Superior temporal gyrus (tissue), 1 donor: ENCODE data around the gene COQ6.
"Not testable (repeated sequence)": the region's sequence is repeated elsewhere in the genome, so short reads cannot be mapped to it uniquely, and the experiment has no call there.

Experiments used
- DNase-seq: peaks from one replicate; pipeline ENCODE4 v3.0.0-alpha.2; 2016; ENCODE audit errors: extremely low spot score

The COQ6 gene

GRCh38 chr14:73949752-73950734, at the start of gene COQ6, which contains the start of gene FAM161B:
COQ6 (plus strand) TSS chr14:73950302; CDS start chr14:73950333, 31 bp downstream.
FAM161B (minus strand) TSS chr14:73950094; CDS start chr14:73950026, 68 bp downstream.
- peak; percentile 98 for DNase-seq

- DNase-seq = no peak
Measured at GRCh38 chr14:73903028-73903427, 47.1 kb upstream of the COQ6 start.

GRCh38 chr14:73909681-73910080, 40.4 kb upstream of the COQ6 start:
- DNase-seq = no peak

- DNase-seq = no peak
Measured at GRCh38 chr14:73913256-73913655, 36.8 kb upstream of the COQ6 start.

- no peak for DNase-seq
Measured at GRCh38 chr14:73916324-73916723, 33.8 kb upstream of the COQ6 start.

GRCh38 chr14:73919457-73919856, 30.6 kb upstream of the COQ6 start:
- not testable (repeated sequence) for DNase-seq

- no peak for DNase-seq
Measured at GRCh38 chr14:73924337-73924736, 25.8 kb upstream of the COQ6 start.

- DNase-seq = no peak
Measured at GRCh38 chr14:73935666-73936065, 14.4 kb upstream of the COQ6 start.

- no peak for DNase-seq
Measured at GRCh38 chr14:73936548-73936947, 13.6 kb upstream of the COQ6 start.

- DNase-seq = no peak
Measured at GRCh38 chr14:73937012-73937411, 13.1 kb upstream of the COQ6 start.

- DNase-seq = no peak
Measured at GRCh38 chr14:73942180-73942579, 7.9 kb upstream of the COQ6 start.

- no peak for DNase-seq
Measured at GRCh38 chr14:73943083-73943482, 7.0 kb upstream of the COQ6 start.

- no peak for DNase-seq
Measured at GRCh38 chr14:73944432-73945158, 5.5 kb upstream of the COQ6 start.

- no peak for DNase-seq
Measured at GRCh38 chr14:73945159-73945670, 4.9 kb upstream of the COQ6 start.

- no peak for DNase-seq
Measured at GRCh38 chr14:73953731-73954130, 3.6 kb downstream of the COQ6 start.

GRCh38 chr14:73955674-73956073, 5.6 kb downstream of the COQ6 start:
- DNase-seq = no peak

- DNase-seq = no peak
Measured at GRCh38 chr14:73958591-73958990, 8.5 kb downstream of the COQ6 start.

GRCh38 chr14:73961192-73961591, 11.1 kb downstream of the COQ6 start:
- no peak for DNase-seq

- DNase-seq = no peak
Measured at GRCh38 chr14:73965216-73965615, 15.1 kb downstream of the COQ6 start.

GRCh38 chr14:73968885-73969284, 18.8 kb downstream of the COQ6 start:
- DNase-seq = no peak

- DNase-seq = no peak
Measured at GRCh38 chr14:73973497-73973896, 23.4 kb downstream of the COQ6 start.

GRCh38 chr14:73976125-73976524, 26.0 kb downstream of the COQ6 start:
- DNase-seq = no peak
